ENCODE data around the gene CPEB4.

- TF ChIP-seq CTCF (conservative IDR thresholded peaks at IDR 0.05) (no peak), EZH2 (IDR thresholded peaks at IDR 0.05; ENCODE audit: low read depth) (no peak)
These were observed 75.8 kb downstream of the CPEB4 start for GRCh38 chr5:173963867-173964441.

All from PC-9 (cell line).